Caco-2 (cell line): Measurements from ENCODE around the gene MYOM3. TPM values are rescaled to one million over a fixed set of nuclear protein-coding genes. Genes with fewer than 3 reads are reported as not detected.
"Not testable (repeated sequence)": the region's sequence is repeated elsewhere in the genome, so short reads cannot be mapped to it uniquely, and the experiment has no call there.

Experiments
- BruUV-seq: library from RNA; stranded (reverse); fragments of 400-500 nt; replicated peaks from 2 replicates; lab custom pipeline; 2021; lab: Mats Ljungman, UMichigan
- CTCF ChIA-PET: fragments of 300-600 bp; sonication (Branson Sonifier 250); formaldehyde crosslinking; loops from one replicate; lab custom pipeline; 2022; ENCODE audit warnings: antibody characterized with exemption; lab: Charles Lee
- POLR2A ChIA-PET: fragments of 300-600 bp; sonication (Branson Sonifier 250); formaldehyde crosslinking; loops from one replicate; lab custom pipeline; 2022; ENCODE audit warnings: antibody characterized with exemption; lab: Charles Lee
- DNase-seq, 2 experiments: peaks; one replicate each; pipeline versions ENCODE4 v3.0.0 to v3.0.0-alpha.2; 2020 to 2022
- H3K27me3 ChIP-seq: replicated peaks from 2 replicates; pipeline ENCODE4 v1.6.0; 2011; ENCODE audit warnings: low read length; ENCODE audit not compliant: control insufficient read depth, insufficient read depth
- H3K36me3 ChIP-seq: 2 replicates; pipeline ENCODE4 v1.5.1; 2011; ENCODE audit warnings: low read length; ENCODE audit not compliant: control insufficient read depth, insufficient read depth
- H3K4me1 ChIP-seq: fragments of 250-450 bp; sonication (Bioruptor Pico); 2 replicates; pipeline ENCODE4 v1.5.1; 2020; ENCODE audit warnings: mild to moderate bottlenecking
- H3K4me3 ChIP-seq: 2 replicates; pipeline ENCODE4 v1.5.1; 2011; ENCODE audit warnings: low read depth, mild to moderate bottlenecking, control low read depth, low read length
- H3K9me3 ChIP-seq: fragments of 250-450 bp; sonication (Bioruptor Pico); 2 replicates; pipeline ENCODE4 v1.5.1; 2020; ENCODE audit warnings: mild to moderate bottlenecking, moderate library complexity
- H3K27ac Mint-ChIP-seq: one replicate; pipeline ENCODE4 v1.8.0; 2022; ENCODE audit warnings: mixed read lengths; ENCODE audit not compliant: unreplicated experiment
- H3K27me3 Mint-ChIP-seq: one replicate; pipeline ENCODE4 v1.8.0; 2022; ENCODE audit warnings: mixed read lengths; ENCODE audit not compliant: insufficient read depth, unreplicated experiment
- H3K36me3 Mint-ChIP-seq: one replicate; pipeline ENCODE4 v1.8.0; 2022; ENCODE audit warnings: mild to moderate bottlenecking, mixed read lengths; ENCODE audit not compliant: insufficient read depth, unreplicated experiment
- H3K4me1 Mint-ChIP-seq: one replicate; pipeline ENCODE4 v1.8.0; 2022; ENCODE audit warnings: low read depth, mixed read lengths; ENCODE audit not compliant: unreplicated experiment
- H3K4me3 Mint-ChIP-seq: one replicate; pipeline ENCODE4 v1.8.0; 2022; ENCODE audit warnings: mild to moderate bottlenecking, moderate library complexity, mixed read lengths; ENCODE audit not compliant: unreplicated experiment
- H3K9me3 Mint-ChIP-seq: one replicate; pipeline ENCODE4 v1.8.0; 2022; ENCODE audit warnings: mixed read lengths; ENCODE audit not compliant: unreplicated experiment
- CTCF ChIP-seq, 2 experiments: fragments of 200-600 bp in 1 of 2; IDR thresholded peaks; 1 replicate in 1 of 2; 2 replicates in 1 of 2; pipeline versions ENCODE4 v1.5.1 to v1.8.0; 2011 to 2022; ENCODE audit warnings: antibody characterized with exemption in 1 of 2, control low read depth in 1 of 2, inconsistent platforms in 1 of 2, low read depth in 1 of 2, low read length in 1 of 2, mild to moderate bottlenecking in 1 of 2, moderate library complexity in 1 of 2; ENCODE audit not compliant: insufficient read depth in 1 of 2, severe bottlenecking in 1 of 2, unreplicated experiment in 1 of 2
- intact Hi-C: fragments of 100-400 bp; cut with micrococcal nuclease; formaldehyde crosslinking; loops from one replicate; pipeline ENCODE4 v1.10.0; 2022; ENCODE audit not compliant: unreplicated experiment
- total RNA-seq: library from RNA; stranded (reverse); gene quantifications from 2 replicates; pipeline ENCODE4 v1.2.3, GENCODE V29; 2022

MYOM3 gene
- total RNA-seq, 1 experiment from 2014 or later, result not detected

- CTCF ChIA-PET, result no interaction called here
- Histone ChIP-seq H3K27me3 (no peaks in the 10 kb centered on the region), H3K36me3 (no peaks in the 10 kb centered on the region), H3K4me1 (peaks cover 11% of the 10 kb centered on the region; the same call in 1 of the 2 replicates), H3K9me3 (no peaks in the 10 kb centered on the region), H3K4me3 (no peak overlapping the region)
- no peak for DNase-seq
- H3K9me3 Mint-ChIP-seq, result no peaks in the 10 kb centered on the region
- intact Hi-C loops, result no loop called here
- POLR2A ChIA-PET, result no interaction called here
- H3K27me3 Mint-ChIP-seq, result no peaks in the 10 kb centered on the region
- H3K4me3 Mint-ChIP-seq, result no peak overlapping the region
- no peak overlapping the region for H3K27ac Mint-ChIP-seq
- no peaks in the 10 kb centered on the region for H3K36me3 Mint-ChIP-seq
- H3K4me1 Mint-ChIP-seq, result peaks cover 6% of the 10 kb centered on the region
- TF ChIP-seq CTCF (IDR thresholded peaks at IDR 0.05; ENCODE audit: insufficient read depth in 1 of 2, low read depth in 1 of 2, low read length in 1 of 2, severe bottlenecking in 1 of 2, unreplicated experiment in 1 of 2), result no peak
- no TSS peak for BruUV-seq
Measured at GRCh38 chr1:24049733-24050132, 62.2 kb downstream of the MYOM3 start.

- H3K4me3 Mint-ChIP-seq, H3K4me1 Mint-ChIP-seq, DNase-seq, H3K9me3 Mint-ChIP-seq, BruUV-seq, H3K27me3 ChIP-seq, H3K36me3 Mint-ChIP-seq, H3K36me3 ChIP-seq, intact Hi-C loops, H3K4me3 ChIP-seq, POLR2A ChIA-PET, H3K9me3 ChIP-seq, H3K27ac Mint-ChIP-seq, H3K27me3 Mint-ChIP-seq, CTCF ChIA-PET: not testable (repeated sequence)
- H3K4me1 ChIP-seq, result peaks cover 11% of the 10 kb centered on the region; the same call in 1 of the 2 replicates
Measured at GRCh38 chr1:24048894-24049293, 63.0 kb downstream of the MYOM3 start.

- H3K4me1 ChIP-seq, result peaks cover 11% of the 10 kb centered on the region; the same call in 1 of the 2 replicates
- no peak overlapping the region for H3K4me3 ChIP-seq
- no peak for TF ChIP-seq CTCF (IDR thresholded peaks at IDR 0.05; ENCODE audit: insufficient read depth in 1 of 2, low read depth in 1 of 2, low read length in 1 of 2, severe bottlenecking in 1 of 2, unreplicated experiment in 1 of 2)
- intact Hi-C loops, result no loop called here
- H3K27me3 Mint-ChIP-seq, result no peaks in the 10 kb centered on the region
- H3K36me3 Mint-ChIP-seq, result no peaks in the 10 kb centered on the region
- BruUV-seq, result no TSS peak
- no peaks in the 10 kb centered on the region for H3K36me3 ChIP-seq
- ChIA-PET POLR2A (no interaction called here), CTCF (no interaction called here)
- no peak for DNase-seq
- H3K9me3 ChIP-seq, result no peaks in the 10 kb centered on the region
- peaks cover 6% of the 10 kb centered on the region for H3K4me1 Mint-ChIP-seq
- no peak overlapping the region for H3K27ac Mint-ChIP-seq
- H3K27me3 ChIP-seq, result no peaks in the 10 kb centered on the region
- H3K9me3 Mint-ChIP-seq, result no peaks in the 10 kb centered on the region
- H3K4me3 Mint-ChIP-seq, result no peak overlapping the region
Measured at GRCh38 chr1:24048205-24048869, 63.6 kb downstream of the MYOM3 start.
